Activated naive CD8-positive, alpha-beta T cell treated with anti-CD3 and anti-CD28 coated beads for 36 hours (primary cell): ENCODE measurements around the gene COL4A2. TPM values are rescaled to one million over a fixed set of nuclear protein-coding genes. Genes with fewer than 3 reads are reported as not detected.

Experiments
- DNase-seq: peaks from one replicate; pipeline ENCODE4 v3.0.0; 2021
- H3K27ac Mint-ChIP-seq: one replicate; pipeline ENCODE4 v1.8.0; 2022; ENCODE audit warnings: mild to moderate bottlenecking, moderate library complexity, mixed read lengths
- H3K27me3 Mint-ChIP-seq: one replicate; pipeline ENCODE4 v1.8.0; 2022; ENCODE audit warnings: mild to moderate bottlenecking, mixed read lengths
- H3K36me3 Mint-ChIP-seq: one replicate; pipeline ENCODE4 v1.8.0; 2021; ENCODE audit warnings: mild to moderate bottlenecking, mixed read lengths
- H3K4me1 Mint-ChIP-seq: one replicate; pipeline ENCODE4 v1.8.0; 2021; ENCODE audit warnings: mixed read lengths
- H3K4me3 Mint-ChIP-seq: one replicate; pipeline ENCODE4 v1.8.0; 2022; ENCODE audit warnings: mild to moderate bottlenecking, moderate library complexity, mixed read lengths
- H3K9me3 Mint-ChIP-seq: one replicate; pipeline ENCODE4 v1.8.0; 2022; ENCODE audit warnings: mixed read lengths
- total RNA-seq, 2 experiments: library from RNA; stranded (reverse); gene quantifications; one replicate each; pipeline ENCODE4 v1.2.3, GENCODE V29; 2021

Gene COL4A2
- total RNA-seq, 2 experiments from 2014 or later = not detected

- H3K36me3 Mint-ChIP-seq = no peaks in the 10 kb centered on the region
- DNase-seq = peak; percentile 73
- H3K27me3 Mint-ChIP-seq = peaks cover 92% of the 10 kb centered on the region
- no peak overlapping the region for H3K27ac Mint-ChIP-seq
- H3K9me3 Mint-ChIP-seq = no peaks in the 10 kb centered on the region
- H3K4me3 Mint-ChIP-seq = no peak overlapping the region
- H3K4me1 Mint-ChIP-seq = peaks cover 5% of the 10 kb centered on the region
These were observed 105.2 kb downstream of the COL4A2 start for GRCh38 chr13:110412132-110412914.

GRCh38 chr13:110413016-110413675 lies 106.1 kb downstream of the COL4A2 start:
- no peak for DNase-seq
- Mint-ChIP-seq H3K9me3 (no peaks in the 10 kb centered on the region), H3K4me3 (no peak overlapping the region), H3K36me3 (no peaks in the 10 kb centered on the region), H3K4me1 (peaks cover 5% of the 10 kb centered on the region), H3K27ac (no peak overlapping the region), H3K27me3 (peaks cover 94% of the 10 kb centered on the region)

- peaks cover 5% of the 10 kb centered on the region for H3K4me1 Mint-ChIP-seq
- no peak overlapping the region for H3K4me3 Mint-ChIP-seq
- H3K9me3 Mint-ChIP-seq = no peaks in the 10 kb centered on the region
- H3K27ac Mint-ChIP-seq = no peak overlapping the region
- H3K36me3 Mint-ChIP-seq = no peaks in the 10 kb centered on the region
- DNase-seq = no peak
- peaks cover 95% of the 10 kb centered on the region for H3K27me3 Mint-ChIP-seq
These were observed 106.6 kb downstream of the COL4A2 start for GRCh38 chr13:110413676-110414040.

GRCh38 chr13:110414283-110414682 lies 107.2 kb downstream of the COL4A2 start:
- H3K27ac Mint-ChIP-seq = no peak overlapping the region

GRCh38 chr13:110414931-110415330 lies 107.8 kb downstream of the COL4A2 start:
- no peaks in the 10 kb centered on the region for H3K9me3 Mint-ChIP-seq
- H3K27ac Mint-ChIP-seq = no peak overlapping the region
- H3K27me3 Mint-ChIP-seq = peaks cover 95% of the 10 kb centered on the region
- H3K36me3 Mint-ChIP-seq = no peaks in the 10 kb centered on the region
- H3K4me3 Mint-ChIP-seq = no peak overlapping the region
- H3K4me1 Mint-ChIP-seq = peaks cover 7% of the 10 kb centered on the region
- DNase-seq = no peak

More at GRCh38 chr13:110414283-110414682, 107.2 kb downstream of the COL4A2 start:
- no peak overlapping the region for H3K4me3 Mint-ChIP-seq
- no peaks in the 10 kb centered on the region for H3K9me3 Mint-ChIP-seq
- H3K4me1 Mint-ChIP-seq = peaks cover 5% of the 10 kb centered on the region
- H3K27me3 Mint-ChIP-seq = peaks cover 95% of the 10 kb centered on the region
- no peaks in the 10 kb centered on the region for H3K36me3 Mint-ChIP-seq
- no peak for DNase-seq

- peaks cover 96% of the 10 kb centered on the region for H3K27me3 Mint-ChIP-seq
- H3K4me1 Mint-ChIP-seq = peaks cover 7% of the 10 kb centered on the region
- H3K27ac Mint-ChIP-seq = no peak overlapping the region
- no peaks in the 10 kb centered on the region for H3K36me3 Mint-ChIP-seq
- peak; percentile 32 for DNase-seq
- H3K4me3 Mint-ChIP-seq = no peak overlapping the region
- no peaks in the 10 kb centered on the region for H3K9me3 Mint-ChIP-seq
These were observed 108.6 kb downstream of the COL4A2 start for GRCh38 chr13:110415669-110416068.

GRCh38 chr13:110416131-110417025 lies 109.3 kb downstream of the COL4A2 start:
- no peak overlapping the region for H3K4me3 Mint-ChIP-seq
- no peak overlapping the region for H3K27ac Mint-ChIP-seq
- no peaks in the 10 kb centered on the region for H3K9me3 Mint-ChIP-seq
- DNase-seq = no peak
- no peaks in the 10 kb centered on the region for H3K36me3 Mint-ChIP-seq
- H3K27me3 Mint-ChIP-seq = peaks cover 96% of the 10 kb centered on the region
- peaks cover 12% of the 10 kb centered on the region for H3K4me1 Mint-ChIP-seq

GRCh38 chr13:110418944-110419343 lies 111.9 kb downstream of the COL4A2 start:
- H3K36me3 Mint-ChIP-seq = no peaks in the 10 kb centered on the region
- no peaks in the 10 kb centered on the region for H3K9me3 Mint-ChIP-seq
- DNase-seq = no peak
- peaks cover 94% of the 10 kb centered on the region for H3K27me3 Mint-ChIP-seq
- H3K27ac Mint-ChIP-seq = no peak overlapping the region
- H3K4me3 Mint-ChIP-seq = no peak overlapping the region
- H3K4me1 Mint-ChIP-seq = peaks cover 25% of the 10 kb centered on the region

- Mint-ChIP-seq H3K9me3 (no peaks in the 10 kb centered on the region), H3K4me1 (peaks cover 25% of the 10 kb centered on the region)
These were observed 112.3 kb downstream of the COL4A2 start for GRCh38 chr13:110419381-110419791.

GRCh38 chr13:110419946-110420345 lies 112.9 kb downstream of the COL4A2 start:
- Mint-ChIP-seq H3K9me3 (no peaks in the 10 kb centered on the region), H3K27me3 (peaks cover 94% of the 10 kb centered on the region), H3K4me3 (no peak overlapping the region), H3K27ac (no peak overlapping the region), H3K4me1 (peaks cover 25% of the 10 kb centered on the region), H3K36me3 (no peaks in the 10 kb centered on the region)
- no peak for DNase-seq

More at GRCh38 chr13:110419381-110419791, 112.3 kb downstream of the COL4A2 start:
- no peak overlapping the region for H3K4me3 Mint-ChIP-seq
- no peaks in the 10 kb centered on the region for H3K36me3 Mint-ChIP-seq
- no peak for DNase-seq
- H3K27ac Mint-ChIP-seq = no peak overlapping the region
- H3K27me3 Mint-ChIP-seq = peaks cover 94% of the 10 kb centered on the region

GRCh38 chr13:110420626-110421025 lies 113.5 kb downstream of the COL4A2 start:
- Mint-ChIP-seq H3K27me3 (peaks cover 98% of the 10 kb centered on the region), H3K9me3 (no peaks in the 10 kb centered on the region), H3K27ac (no peak overlapping the region), H3K36me3 (no peaks in the 10 kb centered on the region), H3K4me1 (peaks cover 25% of the 10 kb centered on the region), H3K4me3 (no peak overlapping the region)
- DNase-seq = no peak

- no peak for DNase-seq
- Mint-ChIP-seq H3K4me1 (peaks cover 25% of the 10 kb centered on the region), H3K4me3 (no peak overlapping the region), H3K36me3 (no peaks in the 10 kb centered on the region), H3K27me3 (peaks cover 98% of the 10 kb centered on the region), H3K27ac (no peak overlapping the region), H3K9me3 (no peaks in the 10 kb centered on the region)
These were observed 114.0 kb downstream of the COL4A2 start for GRCh38 chr13:110421061-110421460.

- Mint-ChIP-seq H3K4me3 (no peak overlapping the region), H3K27me3 (peaks cover 98% of the 10 kb centered on the region), H3K27ac (no peak overlapping the region), H3K4me1 (peaks cover 25% of the 10 kb centered on the region), H3K36me3 (no peaks in the 10 kb centered on the region), H3K9me3 (no peaks in the 10 kb centered on the region)
- DNase-seq = peak; percentile 31
These were observed 114.8 kb downstream of the COL4A2 start for GRCh38 chr13:110421696-110422385.

- no peaks in the 10 kb centered on the region for H3K36me3 Mint-ChIP-seq
- no peak overlapping the region for H3K27ac Mint-ChIP-seq
- peaks cover 25% of the 10 kb centered on the region for H3K4me1 Mint-ChIP-seq
- no peak for DNase-seq
- H3K9me3 Mint-ChIP-seq = no peaks in the 10 kb centered on the region
- H3K27me3 Mint-ChIP-seq = peaks cover 98% of the 10 kb centered on the region
- H3K4me3 Mint-ChIP-seq = no peak overlapping the region
These were observed 116.0 kb downstream of the COL4A2 start for GRCh38 chr13:110422913-110423688.
